Endothelial cell of umbilical vein (primary cell): ENCODE results near the gene HTR6. TPM values are rescaled to one million over a fixed set of nuclear protein-coding genes. Genes with fewer than 3 reads are reported as not detected.

Experiments used
- BruUV-seq: library from RNA; stranded (reverse); fragments of 400-500 nt; replicated peaks from 2 replicates; lab custom pipeline; 2021; lab: Mats Ljungman, UMichigan
- CTCF ChIA-PET: fragments of 300-600, 350-600 bp; sonication (Branson Sonifier 250); formaldehyde crosslinking; loops from one replicate; lab custom pipeline; 2021; ENCODE audit warnings: antibody characterized with exemption, inconsistent platforms; lab: Charles Lee
- POLR2A ChIA-PET: fragments of 300-600, 350-600 bp; sonication (Branson Sonifier 250); formaldehyde crosslinking; loops from one replicate; lab custom pipeline; 2021; ENCODE audit warnings: antibody characterized with exemption, inconsistent platforms; lab: Charles Lee
- DNase-seq: peaks from one replicate; pipeline ENCODE4 v3.0.0-alpha.2; 2011; ENCODE audit warnings: low read depth, low spot score
- FAIRE-seq: peaks from 2 replicates; lab custom pipeline; 2011; peaks lifted over from hg19 to GRCh38; lab: Jason Lieb, UNC
- H2AFZ ChIP-seq: 2 replicates; pipeline ENCODE4 v1.6.0; 2012; ENCODE audit warnings: low read depth, low read length, control low read depth, inconsistent platforms
- H3K27ac ChIP-seq: 2 replicates; pipeline ENCODE4 v1.5.1; 2011; ENCODE audit warnings: low read depth, mild to moderate bottlenecking, control low read depth, low read length, moderate library complexity; ENCODE audit not compliant: insufficient read depth
- H3K27me3 ChIP-seq, 2 experiments: 2 replicates each; pipeline versions ENCODE4 v1.6.0 to v1.6.1; 2011; ENCODE audit warnings: low read length in 2 of 2, mixed read lengths in 1 of 2; ENCODE audit not compliant: control insufficient read depth in 2 of 2, insufficient read depth in 2 of 2
- H3K36me3 ChIP-seq, 2 experiments: 2 replicates in 1 of 2; 3 replicates in 1 of 2; pipeline ENCODE4 v1.5.1; 2011; ENCODE audit warnings: low read length in 2 of 2, mild to moderate bottlenecking in 1 of 2, moderate library complexity in 1 of 2; ENCODE audit not compliant: control insufficient read depth in 2 of 2, insufficient read depth in 2 of 2; ENCODE audit errors: extremely low read depth in 1 of 2
- H3K4me1 ChIP-seq: 3 replicates; pipeline ENCODE4 v1.5.1; 2011; ENCODE audit warnings: mild to moderate bottlenecking, low read length; ENCODE audit not compliant: control insufficient read depth, insufficient read depth; ENCODE audit errors: extremely low read depth
- H3K4me2 ChIP-seq: 2 replicates; pipeline ENCODE4 v1.6.1; 2011; ENCODE audit warnings: low read length, control low read depth, mixed read lengths; ENCODE audit not compliant: insufficient read depth
- H3K4me3 ChIP-seq, 3 experiments: fragments of 200-600 bp in 1 of 3; sonication (generic), shearing (Covaris generic) in 1 of 3; replicated peaks in 1 of 3; 2 replicates each; pipeline ENCODE4 v1.5.1; 2011 to 2016; ENCODE audit warnings: control low read depth in 3 of 3, low read length in 3 of 3, mild to moderate bottlenecking in 2 of 3, inconsistent platforms in 1 of 3, low read depth in 1 of 3, moderate library complexity in 1 of 3; ENCODE audit not compliant: insufficient read depth in 1 of 3
- H3K79me2 ChIP-seq: 2 replicates; pipeline ENCODE4 v1.6.0; 2012; ENCODE audit warnings: low read length, inconsistent platforms; ENCODE audit not compliant: control insufficient read depth, insufficient read depth
- H3K9ac ChIP-seq: replicated peaks from 2 replicates; pipeline ENCODE3; 2011; ENCODE audit warnings: low read length, control low read depth; ENCODE audit not compliant: insufficient read depth; ENCODE audit errors: extremely low read depth
- H3K9me1 ChIP-seq: replicated peaks from 3 replicates; pipeline ENCODE4 v1.6.0; 2011; ENCODE audit warnings: mild to moderate bottlenecking, low read length; ENCODE audit not compliant: control insufficient read depth, insufficient read depth; ENCODE audit errors: extremely low read depth
- H3K9me3 ChIP-seq: replicated peaks from 2 replicates; pipeline ENCODE4 v1.5.1; 2012; ENCODE audit warnings: low read length, inconsistent platforms; ENCODE audit not compliant: control insufficient read depth, insufficient read depth
- H4K20me1 ChIP-seq: replicated peaks from 2 replicates; pipeline ENCODE3; 2011; ENCODE audit warnings: mild to moderate bottlenecking, low read length; ENCODE audit not compliant: control insufficient read depth, insufficient read depth; ENCODE audit errors: extremely low read depth
- EZH2 ChIP-seq: IDR thresholded peaks from 2 replicates; pipeline ENCODE4 v1.6.1; 2012; ENCODE audit warnings: borderline replicate concordance, low read depth, mild to moderate bottlenecking, moderate library complexity, low read length, inconsistent platforms; ENCODE audit not compliant: severe bottlenecking
- FOS ChIP-seq: IDR thresholded peaks from 2 replicates; pipeline ENCODE4 v1.6.1; 2011; ENCODE audit warnings: mild to moderate bottlenecking, low read length, moderate library complexity, borderline replicate concordance; ENCODE audit not compliant: insufficient read depth
- GATA2 ChIP-seq: IDR thresholded peaks from 2 replicates; pipeline ENCODE4 v1.7.0; 2011; ENCODE audit warnings: low read depth, mild to moderate bottlenecking, moderate library complexity, mixed read lengths, low read length; ENCODE audit not compliant: insufficient read length, insufficient read depth
- JUN ChIP-seq: IDR thresholded peaks from 2 replicates; pipeline ENCODE4 v1.6.1; 2011; ENCODE audit warnings: borderline replicate concordance, low read depth; ENCODE audit not compliant: insufficient read length, insufficient read depth
- MYC ChIP-seq: IDR thresholded peaks from one replicate; pipeline ENCODE4 v1.6.1; 2011; ENCODE audit warnings: mild to moderate bottlenecking, low read depth, low read length
- POLR2A ChIP-seq: IDR thresholded peaks from 2 replicates; pipeline ENCODE4 v1.6.1; 2012; ENCODE audit warnings: low read depth, mild to moderate bottlenecking, control low read depth, low read length
- POLR2AphosphoS5 ChIP-seq: IDR thresholded peaks from 2 replicates; pipeline ENCODE4 v1.6.1; 2012; ENCODE audit warnings: low read depth, mild to moderate bottlenecking, control low read depth, low read length, moderate library complexity; ENCODE audit not compliant: insufficient read depth
- dilution Hi-C: fragments of 300-500 bp; cut with MboI; formaldehyde crosslinking; loops from one replicate; pipeline ENCODE4 v1.15.0; 2019; ENCODE audit warnings: low sequenced_read_pairs; ENCODE audit not compliant: extremely low pct_ligation_motif_present
- intact Hi-C: fragments of 100-400 bp; cut with micrococcal nuclease; formaldehyde crosslinking; loops from one replicate; pipeline ENCODE4 v1.10.0; 2022
- polyA plus RNA-seq, 4 experiments: library from polyadenylated mRNA; depleted of rRNA in 3 of 4; stranded (reverse) in 3 of 4; unstranded in 1 of 4; fragments of >200 nt; gene quantifications; 2 replicates each; pipeline versions ENCODE4 v1.2.1 to v1.2.3, GENCODE V29; 2011 to 2012; ENCODE audit warnings: missing spikeins in 1 of 4
- total RNA-seq: library from RNA; stranded (reverse); gene quantifications from 2 replicates; pipeline ENCODE4 v1.2.3, GENCODE V29; 2021
- TF ChIP-seq, protein P1 (sequence below): IDR thresholded peaks from 2 replicates; pipeline ENCODE4 v1.6.1; 2011; ENCODE audit not compliant: insufficient read depth, insufficient read length

The HTR6 gene
- total and polyA plus RNA-seq, 2 donors (not counting 3 experiments of a cell fraction or from before 2014, with no cell fraction given), result not detected

DNA sequence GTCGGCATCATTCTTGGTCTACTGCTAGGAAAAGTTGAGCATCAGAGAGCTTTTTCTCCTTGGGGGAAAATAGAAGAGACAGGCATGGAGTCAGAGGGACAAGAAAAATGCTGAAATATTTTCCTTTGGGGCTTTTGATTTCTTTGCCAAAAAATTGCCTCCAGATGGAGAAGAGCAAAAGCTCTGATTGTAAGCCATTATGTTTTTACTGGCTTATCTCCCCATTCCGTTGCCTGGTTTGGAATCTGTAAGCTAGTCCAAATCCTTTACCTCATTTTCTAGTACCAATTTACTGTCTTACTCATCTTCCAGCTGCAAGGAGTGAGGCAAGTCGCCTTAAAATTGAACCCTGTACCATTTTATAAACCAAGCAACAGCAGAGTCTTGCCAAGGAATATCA is 43.9 kb upstream of the HTR6 start:
- DNase-seq (no peak), FAIRE-seq (no peak)
- Histone ChIP-seq H3K9me3 (no peaks in the 10 kb centered on the region), H3K9me1 (no peaks in the 10 kb centered on the region), H3K36me3 (peaks cover 3 to 6% of the 10 kb centered on the region in 2 experiments), H3K9ac (no peak overlapping the region), H2AFZ (no peak overlapping the region), H3K4me1 (no peaks in the 10 kb centered on the region), H3K27ac (no peak overlapping the region), H3K4me2 (no peak overlapping the region), H3K27me3 (no peaks in the 10 kb centered on the region), H3K79me2 (peaks cover 26% of the 10 kb centered on the region), H4K20me1 (no peaks in the 10 kb centered on the region), H3K4me3 (no peak overlapping the region)
- BruUV-seq, result no TSS peak
- TF ChIP-seq EZH2 (no peak), JUN (no peak), POLR2AphosphoS5 (no peak), MYC (no peak), GATA2 (no peak), FOS (no peak), POLR2A (no peak)
- TF ChIP-seq, protein P1, sequence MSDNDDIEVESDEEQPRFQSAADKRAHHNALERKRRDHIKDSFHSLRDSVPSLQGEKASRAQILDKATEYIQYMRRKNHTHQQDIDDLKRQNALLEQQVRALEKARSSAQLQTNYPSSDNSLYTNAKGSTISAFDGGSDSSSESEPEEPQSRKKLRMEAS, result no peak
- ChIA-PET POLR2A (no interaction called here), CTCF (no interaction called here)
- dilution Hi-C loops, result no loop called here
- intact Hi-C loops, result no loop called here
